ENCODE data around the gene PTPRM. TPM values are rescaled to one million over a fixed set of nuclear protein-coding genes. Genes with fewer than 3 reads are reported as not detected.

PTPRM gene
- total RNA-seq, 1 donor from 2014 or later = 63.2 TPM

GRCh38 chr18:7741640-7742039 lies 174.5 kb downstream of the PTPRM start:
- DNase-seq (ENCODE audit: low read depth) = no peak
- TF ChIP-seq, protein P1, sequence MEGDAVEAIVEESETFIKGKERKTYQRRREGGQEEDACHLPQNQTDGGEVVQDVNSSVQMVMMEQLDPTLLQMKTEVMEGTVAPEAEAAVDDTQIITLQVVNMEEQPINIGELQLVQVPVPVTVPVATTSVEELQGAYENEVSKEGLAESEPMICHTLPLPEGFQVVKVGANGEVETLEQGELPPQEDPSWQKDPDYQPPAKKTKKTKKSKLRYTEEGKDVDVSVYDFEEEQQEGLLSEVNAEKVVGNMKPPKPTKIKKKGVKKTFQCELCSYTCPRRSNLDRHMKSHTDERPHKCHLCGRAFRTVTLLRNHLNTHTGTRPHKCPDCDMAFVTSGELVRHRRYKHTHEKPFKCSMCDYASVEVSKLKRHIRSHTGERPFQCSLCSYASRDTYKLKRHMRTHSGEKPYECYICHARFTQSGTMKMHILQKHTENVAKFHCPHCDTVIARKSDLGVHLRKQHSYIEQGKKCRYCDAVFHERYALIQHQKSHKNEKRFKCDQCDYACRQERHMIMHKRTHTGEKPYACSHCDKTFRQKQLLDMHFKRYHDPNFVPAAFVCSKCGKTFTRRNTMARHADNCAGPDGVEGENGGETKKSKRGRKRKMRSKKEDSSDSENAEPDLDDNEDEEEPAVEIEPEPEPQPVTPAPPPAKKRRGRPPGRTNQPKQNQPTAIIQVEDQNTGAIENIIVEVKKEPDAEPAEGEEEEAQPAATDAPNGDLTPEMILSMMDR (conservative IDR thresholded peaks at IDR 0.05; ENCODE audit: low read depth, low read length) = no peak
- H3K4me3 ChIP-seq (ENCODE audit: low read depth, low read length) = no peak overlapping the region

DNA sequence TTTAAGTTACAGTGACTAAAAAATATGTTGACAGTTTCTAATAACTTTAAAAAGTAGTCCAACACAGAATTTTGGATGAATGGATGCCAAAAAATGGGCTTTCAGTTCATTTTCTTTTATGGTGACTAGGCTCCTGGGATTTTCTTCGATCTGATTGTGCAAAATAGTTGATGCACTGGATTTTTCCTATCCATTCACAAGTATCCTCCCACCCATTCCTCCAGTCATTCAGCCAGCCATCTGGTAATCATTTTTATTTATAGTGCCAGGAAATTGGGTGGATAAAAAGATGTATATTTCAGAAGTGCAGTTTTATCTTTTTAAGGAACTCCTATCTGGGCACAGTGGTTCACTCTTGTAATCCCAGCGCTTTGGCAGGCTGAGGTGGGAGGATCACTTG lies 175.1 kb downstream of the PTPRM start:
- no peak for DNase-seq (ENCODE audit: low read depth)
- TF ChIP-seq, protein P1 (conservative IDR thresholded peaks at IDR 0.05; ENCODE audit: low read depth, low read length) = no peak
- H3K4me3 ChIP-seq (ENCODE audit: low read depth, low read length) = no peak overlapping the region

DNA sequence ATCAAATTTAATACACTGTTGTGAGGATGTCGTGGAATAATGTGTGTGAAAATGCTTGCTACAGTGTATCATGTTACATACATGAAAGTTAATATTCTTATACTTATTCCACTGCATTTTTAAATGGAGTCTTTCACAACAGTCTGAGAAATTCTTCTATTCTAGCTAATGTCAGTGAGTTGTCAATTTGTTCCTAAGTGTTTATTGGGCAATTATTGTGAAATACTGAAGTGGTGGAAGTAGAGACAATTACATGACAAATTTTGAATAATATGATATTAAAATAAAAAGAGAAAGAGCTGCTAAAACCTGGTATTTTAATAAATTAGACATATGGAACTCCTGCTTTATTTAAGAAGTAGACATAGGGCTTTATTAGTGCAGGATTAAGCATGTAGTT lies 176.1 kb downstream of the PTPRM start:
- TF ChIP-seq, protein P1 (conservative IDR thresholded peaks at IDR 0.05; ENCODE audit: low read depth, low read length) = no peak
- no peak overlapping the region for H3K4me3 ChIP-seq (ENCODE audit: low read depth, low read length)

DNA sequence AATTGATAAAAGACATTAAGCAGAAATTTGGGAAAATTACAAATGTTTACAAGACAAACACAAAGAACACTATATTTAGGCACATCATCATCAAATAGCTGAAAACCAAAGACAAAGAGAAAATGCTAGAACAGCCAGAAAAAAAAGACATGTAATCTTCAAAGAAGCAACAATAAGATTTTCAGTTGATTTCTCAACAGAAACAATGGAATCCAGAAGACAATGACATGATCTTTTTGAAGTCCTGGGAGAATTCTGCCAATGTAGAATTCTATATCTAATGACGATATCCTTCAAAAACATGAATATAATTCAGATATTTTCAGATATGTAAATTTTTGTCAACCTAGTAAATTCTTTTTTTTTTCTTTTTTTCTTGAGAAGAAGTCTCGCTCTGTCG lies 179.0 kb downstream of the PTPRM start:
- TF ChIP-seq, protein P1 (conservative IDR thresholded peaks at IDR 0.05; ENCODE audit: low read depth, low read length) = no peak
- DNase-seq (ENCODE audit: low read depth) = no peak

More for the DNA sequence above, 176.1 kb downstream of the PTPRM start:
- DNase-seq (ENCODE audit: low read depth) = no peak

GRCh38 chr18:7748251-7749007 lies 181.3 kb downstream of the PTPRM start:
- DNase-seq (ENCODE audit: low read depth) = no peak
- TF ChIP-seq, protein P1 (conservative IDR thresholded peaks at IDR 0.05; ENCODE audit: low read depth, low read length) = no peak
- no peak overlapping the region for H3K4me3 ChIP-seq (ENCODE audit: low read depth, low read length)

More for the DNA sequence above, 179.0 kb downstream of the PTPRM start:
- no peak overlapping the region for H3K4me3 ChIP-seq (ENCODE audit: low read depth, low read length)

DNA sequence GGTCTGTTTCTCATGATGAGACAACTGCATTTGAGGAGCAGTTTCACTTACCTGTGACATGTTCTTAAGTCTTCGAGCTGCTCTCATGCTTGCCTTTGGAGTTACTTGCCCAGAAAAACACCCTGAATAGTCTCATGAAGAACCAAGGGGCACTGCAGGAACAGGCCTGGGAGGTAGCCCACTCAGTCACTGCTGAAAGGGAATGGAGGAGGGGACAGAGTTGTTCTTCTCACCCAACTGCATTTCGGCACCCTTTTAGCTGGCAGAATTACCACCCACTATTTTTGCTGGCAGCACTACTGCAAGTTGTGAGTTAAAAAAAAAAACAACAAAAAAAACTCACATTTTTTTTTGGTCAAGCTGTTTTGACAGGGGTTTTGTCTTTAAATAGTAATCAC lies 181.9 kb downstream of the PTPRM start:
- no peak for DNase-seq (ENCODE audit: low read depth)
- TF ChIP-seq, protein P1 (conservative IDR thresholded peaks at IDR 0.05; ENCODE audit: low read depth, low read length) = no peak
- H3K4me3 ChIP-seq (ENCODE audit: low read depth, low read length) = no peak overlapping the region

DNA sequence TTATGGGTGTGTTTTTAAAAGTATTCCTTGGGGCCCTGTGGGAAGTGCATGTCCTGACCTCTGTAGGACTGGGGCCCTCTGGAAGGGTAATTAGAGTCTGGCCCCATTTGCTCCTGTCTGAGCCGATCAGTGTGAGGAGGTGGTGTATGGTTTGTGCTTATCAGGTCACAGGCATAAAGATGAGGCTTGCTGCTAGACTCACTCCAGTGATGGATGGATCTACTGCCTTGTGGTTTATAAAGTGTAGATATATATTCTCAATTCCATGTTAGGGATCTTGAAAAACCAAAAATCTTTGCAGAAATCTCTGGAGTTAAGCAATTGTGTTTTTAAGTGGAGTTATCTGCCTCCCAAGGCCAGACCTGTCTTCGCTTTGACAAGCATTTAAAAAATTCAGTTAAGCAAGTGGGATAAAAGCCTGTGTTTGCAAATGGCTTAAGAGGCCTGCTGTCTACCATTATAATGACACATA lies 182.4 kb downstream of the PTPRM start:
- no peak overlapping the region for H3K4me3 ChIP-seq (ENCODE audit: low read depth, low read length)
- TF ChIP-seq, protein P1 (conservative IDR thresholded peaks at IDR 0.05; ENCODE audit: low read depth, low read length) = no peak
- DNase-seq (ENCODE audit: low read depth) = no peak
